ENCODE data around the gene RASAL1. TPM values are rescaled to one million over a fixed set of nuclear protein-coding genes. Genes with fewer than 3 reads are reported as not detected.
A peak's percentile ranks its signal among the peaks of the same experiment; 100 is the strongest.

RASAL1 gene
- total RNA-seq, 2 experiments from 2014 or later, result 1.2 to 2.7 TPM

GRCh38 chr12:113066813-113067400, 68.7 kb downstream of the RASAL1 start:
- peaks cover 12% of the 10 kb centered on the region for H3K36me3 Mint-ChIP-seq (ENCODE audit: low read depth)
- ChIA-PET CTCF (no interaction called here), POLR2A (no interaction called here)
- ATAC-seq (ENCODE audit: poor library complexity) (no peak), DNase-seq (no peak)
- Histone ChIP-seq H3K27me3 (ENCODE audit: control insufficient read depth in 1 of 2, insufficient read depth in 2 of 2, low read length in 2 of 2) (no peaks in the 10 kb centered on the region), H3K4me3 (ENCODE audit: low read length) (no peak overlapping the region), H3K27ac (ENCODE audit: low read depth in 1 of 2, low read length in 2 of 2) (no peak overlapping the region), H3K9me3 (ENCODE audit: control insufficient read depth in 1 of 2, insufficient read depth in 1 of 2, low read length in 2 of 2) (no peaks in the 10 kb centered on the region), H3K36me3 (ENCODE audit: insufficient read depth, low read length) (peaks cover 2% of the 10 kb centered on the region), H3K4me1 (ENCODE audit: insufficient read depth, low read length) (peaks cover 77% of the 10 kb centered on the region)
- peak overlapping the region; percentile 36 for H3K27ac Mint-ChIP-seq
- no peaks in the 10 kb centered on the region for H3K27me3 Mint-ChIP-seq
- H3K4me3 Mint-ChIP-seq, result no peak overlapping the region
- H3K4me1 Mint-ChIP-seq (ENCODE audit: low read depth), result peaks cover 64% of the 10 kb centered on the region
- no peaks in the 10 kb centered on the region for H3K9me3 Mint-ChIP-seq
- intact Hi-C loops (cut with DNase I, micrococcal nuclease), result no loop called here
- no peak for TF ChIP-seq CTCF (IDR thresholded peaks at IDR 0.05)

GRCh38 chr12:113065126-113066007, 70.2 kb downstream of the RASAL1 start:
- CTCF ChIA-PET, result no interaction called here
- peak; percentile 41 for ATAC-seq (ENCODE audit: poor library complexity)
- Mint-ChIP-seq H3K4me3 (no peak overlapping the region), H3K4me1 (ENCODE audit: low read depth) (peaks cover 53% of the 10 kb centered on the region), H3K36me3 (ENCODE audit: low read depth) (peaks cover 12% of the 10 kb centered on the region), H3K27me3 (no peaks in the 10 kb centered on the region), H3K9me3 (no peaks in the 10 kb centered on the region), H3K27ac (peak overlapping the region; percentile 78)
- Histone ChIP-seq H3K27me3 (ENCODE audit: control insufficient read depth in 1 of 2, insufficient read depth in 2 of 2, low read length in 2 of 2) (no peaks in the 10 kb centered on the region), H3K9me3 (ENCODE audit: control insufficient read depth in 1 of 2, insufficient read depth in 1 of 2, low read length in 2 of 2) (no peaks in the 10 kb centered on the region), H3K27ac (ENCODE audit: low read depth in 1 of 2, low read length in 2 of 2) (no peak overlapping the region), H3K4me1 (ENCODE audit: insufficient read depth, low read length) (peaks cover 76% of the 10 kb centered on the region), H3K4me3 (ENCODE audit: low read length) (no peak overlapping the region), H3K36me3 (ENCODE audit: insufficient read depth, low read length) (peaks cover 2% of the 10 kb centered on the region)
- intact Hi-C loops (cut with DNase I, micrococcal nuclease), result no loop called here
- peak in 2 of 14 experiments; percentile 13 to 24 for DNase-seq
- POLR2A ChIA-PET, result no interaction called here
- no peak for TF ChIP-seq CTCF (IDR thresholded peaks at IDR 0.05)

GRCh38 chr12:113064395-113065125, 71.0 kb downstream of the RASAL1 start:
- Histone ChIP-seq H3K9me3 (ENCODE audit: control insufficient read depth in 1 of 2, insufficient read depth in 1 of 2, low read length in 2 of 2) (no peaks in the 10 kb centered on the region), H3K36me3 (ENCODE audit: insufficient read depth, low read length) (peaks cover 2% of the 10 kb centered on the region), H3K27me3 (ENCODE audit: control insufficient read depth in 1 of 2, insufficient read depth in 2 of 2, low read length in 2 of 2) (no peaks in the 10 kb centered on the region), H3K4me1 (ENCODE audit: insufficient read depth, low read length) (peaks cover 73% of the 10 kb centered on the region), H3K27ac (ENCODE audit: low read depth in 1 of 2, low read length in 2 of 2) (no peak overlapping the region), H3K4me3 (ENCODE audit: low read length) (no peak overlapping the region)
- intact Hi-C loops (cut with DNase I, micrococcal nuclease), result no loop called here
- Mint-ChIP-seq H3K4me1 (ENCODE audit: low read depth) (peaks cover 45% of the 10 kb centered on the region), H3K4me3 (no peak overlapping the region), H3K27me3 (no peaks in the 10 kb centered on the region), H3K36me3 (ENCODE audit: low read depth) (peaks cover 8% of the 10 kb centered on the region), H3K9me3 (no peaks in the 10 kb centered on the region), H3K27ac (peak overlapping the region; percentile 78)
- TF ChIP-seq CTCF (IDR thresholded peaks at IDR 0.05), result no peak
- POLR2A ChIA-PET, result no interaction called here
- ATAC-seq (ENCODE audit: poor library complexity) (no peak), DNase-seq (no peak)
- CTCF ChIA-PET, result interaction anchor here (1.4 kb wide), 1 partner anchor 110 kb away, joined by 3 read pairs; no protein-coding TSS in a partner anchor

Measured in CD4-positive, alpha-beta T cell (primary cell).